ENCODE measurements around the gene FAM174C.

FAM174C gene

GRCh38 chr19:1250437-1251260 is 24.7 kb upstream of the FAM174C start:
- DNase-seq (ENCODE audit: low spot score), result peak; percentile 73

GRCh38 chr19:1251330-1252220 is 23.8 kb upstream of the FAM174C start:
- peak; percentile 62 for DNase-seq (ENCODE audit: low spot score)

- DNase-seq (ENCODE audit: low spot score), result no peak
These were observed 23.0 kb upstream of the FAM174C start for GRCh38 chr19:1252221-1252820.

GRCh38 chr19:1252821-1253513 is 22.4 kb upstream of the FAM174C start:
- peak; percentile 80 for DNase-seq (ENCODE audit: low spot score)

- DNase-seq (ENCODE audit: low spot score), result no peak
These were observed 21.7 kb upstream of the FAM174C start for GRCh38 chr19:1253514-1254080.

GRCh38 chr19:1254081-1254527 is 21.2 kb upstream of the FAM174C start:
- DNase-seq (ENCODE audit: low spot score), result no peak

- no peak for DNase-seq (ENCODE audit: low spot score)
These were observed 20.7 kb upstream of the FAM174C start for GRCh38 chr19:1254530-1255185.

- no peak for DNase-seq (ENCODE audit: low spot score)
These were observed 19.9 kb upstream of the FAM174C start for GRCh38 chr19:1255186-1256161.

GRCh38 chr19:1256646-1257474 is 18.5 kb upstream of the FAM174C start:
- no peak for DNase-seq (ENCODE audit: low spot score)

- DNase-seq (ENCODE audit: low spot score), result no peak
These were observed 17.7 kb upstream of the FAM174C start for GRCh38 chr19:1257475-1258162.

GRCh38 chr19:1258163-1258492 is 17.2 kb upstream of the FAM174C start:
- DNase-seq (ENCODE audit: low spot score), result no peak

GRCh38 chr19:1258707-1259205 is 16.6 kb upstream of the FAM174C start:
- DNase-seq (ENCODE audit: low spot score), result no peak

GRCh38 chr19:1259206-1259875 is 16.0 kb upstream of the FAM174C start:
- DNase-seq (ENCODE audit: low spot score), result no peak

- no peak for DNase-seq (ENCODE audit: low spot score)
These were observed 15.2 kb upstream of the FAM174C start for GRCh38 chr19:1259876-1260748.

- DNase-seq (ENCODE audit: low spot score), result peak; percentile 98
These were observed 14.4 kb upstream of the FAM174C start for GRCh38 chr19:1260749-1261537.

- no peak for DNase-seq (ENCODE audit: low spot score)
These were observed 13.9 kb upstream of the FAM174C start for GRCh38 chr19:1261538-1261797.
